MM.1S (cell line): ENCODE results near the gene SLC6A19.

Experiments
- DNase-seq: peaks from one replicate; pipeline ENCODE4 v3.0.0-alpha.2; 2015
- H2AFZ ChIP-seq: fragments of 300-600 bp; sonication (generic); 2 replicates; pipeline ENCODE4 v1.6.0; 2016; ENCODE audit warnings: antibody characterized with exemption, low read length
- H3F3A ChIP-seq: fragments of 300-600 bp; sonication (generic); 2 replicates; pipeline ENCODE4 v1.6.1; 2016; ENCODE audit warnings: mild to moderate bottlenecking, antibody characterized with exemption, low read length, moderate library complexity, mixed read lengths; ENCODE audit not compliant: insufficient read depth
- H3K27ac ChIP-seq: fragments of 300-600 bp; sonication (generic); 2 replicates; pipeline ENCODE4 v1.5.1; 2016; ENCODE audit warnings: mild to moderate bottlenecking, low read length
- H3K27me3 ChIP-seq: fragments of 300-600 bp; sonication (generic); replicated peaks from 2 replicates; pipeline ENCODE4 v1.6.0; 2016; ENCODE audit warnings: low read length; ENCODE audit not compliant: insufficient read depth
- H3K36me3 ChIP-seq: fragments of 300-600 bp; sonication (generic); replicated peaks from 2 replicates; pipeline ENCODE4 v1.6.1; 2016; ENCODE audit warnings: mild to moderate bottlenecking, low read length, mixed read lengths; ENCODE audit not compliant: insufficient read depth
- H3K4me1 ChIP-seq: fragments of 300-600 bp; sonication (generic); 2 replicates; pipeline ENCODE4 v1.6.1; 2016; ENCODE audit warnings: low read length, mixed read lengths
- H3K4me2 ChIP-seq: fragments of 300-600 bp; sonication (generic); 2 replicates; pipeline ENCODE4 v1.6.0; 2016; ENCODE audit warnings: low read depth, low read length
- H3K4me3 ChIP-seq: fragments of 300-600 bp; sonication (generic); 2 replicates; pipeline ENCODE4 v1.5.1; 2016; ENCODE audit warnings: low read length, mixed read lengths
- H3K79me2 ChIP-seq: fragments of 300-600 bp; sonication (generic); 2 replicates; pipeline ENCODE4 v1.6.1; 2016; ENCODE audit warnings: mixed run types, low read length, mixed read lengths
- H3K9ac ChIP-seq: fragments of 300-600 bp; sonication (generic); 2 replicates; pipeline ENCODE4 v1.6.1; 2016; ENCODE audit warnings: low read length, mixed read lengths
- H3K9me2 ChIP-seq: fragments of 300-600 bp; sonication (generic); replicated peaks from 2 replicates; pipeline ENCODE4 v1.6.1; 2016; ENCODE audit warnings: mild to moderate bottlenecking, low read length, mixed read lengths; ENCODE audit not compliant: insufficient read depth
- H3K9me3 ChIP-seq: fragments of 300-600 bp; sonication (generic); replicated peaks from 2 replicates; pipeline ENCODE4 v1.6.1; 2016; ENCODE audit warnings: mild to moderate bottlenecking, low read length, mixed read lengths; ENCODE audit not compliant: insufficient read depth
- H4K20me1 ChIP-seq: fragments of 300-600 bp; sonication (generic); 2 replicates; pipeline ENCODE4 v1.6.1; 2016; ENCODE audit warnings: mild to moderate bottlenecking, low read length, moderate library complexity, mixed read lengths; ENCODE audit not compliant: insufficient read depth
- EZH2 ChIP-seq: fragments of 300-600 bp; sonication (generic); optimal IDR thresholded peaks from 2 replicates; pipeline ENCODE3; 2017; ENCODE audit warnings: low read depth, mild to moderate bottlenecking, antibody characterized with exemption, low read length, mixed read lengths
- EZH2phosphoT487 ChIP-seq: fragments of 300-600 bp; sonication (generic); IDR thresholded peaks from 2 replicates; pipeline ENCODE4 v1.6.1; 2018; ENCODE audit warnings: antibody characterized with exemption, low read length
- TF ChIP-seq, protein P1 (sequence below): fragments of 300-600 bp; sonication (generic); IDR thresholded peaks from 2 replicates; pipeline ENCODE4 v1.5.1; 2016; ENCODE audit warnings: antibody characterized with exemption, low read length, mixed read lengths

Gene SLC6A19

DNA sequence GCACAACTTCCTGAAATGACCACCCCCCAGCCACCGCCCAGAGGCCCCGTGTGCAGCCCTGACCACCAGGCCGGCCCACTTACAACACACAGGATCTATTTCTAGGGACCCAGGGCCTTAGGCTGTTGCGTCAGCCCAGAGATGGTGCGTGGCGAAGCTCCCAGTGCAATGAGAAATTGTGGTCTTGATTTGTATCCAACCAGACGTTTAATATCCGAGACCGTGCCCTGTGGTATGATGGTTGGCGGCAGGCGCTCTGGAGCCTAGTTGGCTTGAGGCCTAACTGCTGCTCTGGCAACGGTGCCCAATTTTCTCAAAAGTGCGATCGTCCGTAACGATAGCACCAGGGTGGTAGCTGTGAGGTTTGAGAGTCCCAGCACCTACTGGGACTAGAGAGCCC, 32.6 kb upstream of the SLC6A19 start:
- Histone ChIP-seq H3K9me3 (no peaks in the 10 kb centered on the region), H3K79me2 (no peaks in the 10 kb centered on the region), H3K4me3 (no peak overlapping the region), H4K20me1 (no peaks in the 10 kb centered on the region), H3K36me3 (no peaks in the 10 kb centered on the region), H3K4me2 (no peak overlapping the region), H2AFZ (no peak overlapping the region; the same call in 1 of the 2 replicates), H3K9ac (no peak overlapping the region), H3K27me3 (no peaks in the 10 kb centered on the region), H3F3A (peaks cover 10% of the 10 kb centered on the region), H3K27ac (no peak overlapping the region), H3K9me2 (no peaks in the 10 kb centered on the region), H3K4me1 (peaks cover 20% of the 10 kb centered on the region)
- TF ChIP-seq EZH2 (no peak), EZH2phosphoT487 (no peak)
- TF ChIP-seq, protein P1, sequence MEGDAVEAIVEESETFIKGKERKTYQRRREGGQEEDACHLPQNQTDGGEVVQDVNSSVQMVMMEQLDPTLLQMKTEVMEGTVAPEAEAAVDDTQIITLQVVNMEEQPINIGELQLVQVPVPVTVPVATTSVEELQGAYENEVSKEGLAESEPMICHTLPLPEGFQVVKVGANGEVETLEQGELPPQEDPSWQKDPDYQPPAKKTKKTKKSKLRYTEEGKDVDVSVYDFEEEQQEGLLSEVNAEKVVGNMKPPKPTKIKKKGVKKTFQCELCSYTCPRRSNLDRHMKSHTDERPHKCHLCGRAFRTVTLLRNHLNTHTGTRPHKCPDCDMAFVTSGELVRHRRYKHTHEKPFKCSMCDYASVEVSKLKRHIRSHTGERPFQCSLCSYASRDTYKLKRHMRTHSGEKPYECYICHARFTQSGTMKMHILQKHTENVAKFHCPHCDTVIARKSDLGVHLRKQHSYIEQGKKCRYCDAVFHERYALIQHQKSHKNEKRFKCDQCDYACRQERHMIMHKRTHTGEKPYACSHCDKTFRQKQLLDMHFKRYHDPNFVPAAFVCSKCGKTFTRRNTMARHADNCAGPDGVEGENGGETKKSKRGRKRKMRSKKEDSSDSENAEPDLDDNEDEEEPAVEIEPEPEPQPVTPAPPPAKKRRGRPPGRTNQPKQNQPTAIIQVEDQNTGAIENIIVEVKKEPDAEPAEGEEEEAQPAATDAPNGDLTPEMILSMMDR = no peak
- no peak for DNase-seq

- Histone ChIP-seq H3F3A (peaks cover 10% of the 10 kb centered on the region), H3K9ac (no peak overlapping the region), H3K36me3 (no peaks in the 10 kb centered on the region), H3K79me2 (no peaks in the 10 kb centered on the region), H3K9me3 (no peaks in the 10 kb centered on the region), H2AFZ (no peak overlapping the region), H3K4me3 (no peak overlapping the region), H3K27me3 (no peaks in the 10 kb centered on the region), H3K4me1 (peaks cover 26% of the 10 kb centered on the region), H3K9me2 (no peaks in the 10 kb centered on the region), H3K4me2 (no peak overlapping the region), H3K27ac (no peak overlapping the region), H4K20me1 (no peaks in the 10 kb centered on the region)
- no peak for DNase-seq
- TF ChIP-seq EZH2phosphoT487 (no peak), EZH2 (no peak)
- TF ChIP-seq, protein P1 = no peak
Measured at GRCh38 chr5:1169211-1170115, 31.9 kb upstream of the SLC6A19 start.

DNA sequence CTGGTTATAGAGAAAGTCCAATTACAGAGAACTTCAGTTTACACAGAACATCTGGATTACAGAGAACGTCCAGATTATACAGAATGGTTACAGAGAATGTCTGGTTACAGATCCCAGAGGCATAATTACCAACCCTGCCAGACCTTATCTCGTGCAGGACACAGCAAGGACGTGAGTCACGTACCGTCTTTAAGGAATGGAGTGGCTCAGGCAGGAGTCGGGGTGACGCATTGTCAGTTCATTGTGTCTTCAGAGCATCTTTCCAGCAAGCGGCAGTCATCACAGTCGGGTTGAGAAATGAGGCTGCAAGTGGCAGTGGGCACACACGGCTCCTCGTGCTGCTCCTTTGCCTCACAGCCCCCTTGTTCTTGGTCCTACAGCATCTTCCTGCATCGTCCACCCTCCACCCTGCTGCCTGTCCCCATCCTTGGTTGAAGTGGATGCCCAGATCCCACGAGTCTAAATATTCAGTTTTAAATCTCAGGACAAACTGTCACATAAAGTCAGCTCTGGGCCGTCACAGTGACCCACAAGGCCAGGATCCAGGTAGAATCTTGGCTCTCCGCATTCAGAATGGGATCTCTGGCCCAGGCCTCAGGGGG, 30.0 kb upstream of the SLC6A19 start:
- no peak overlapping the region for H3K9ac ChIP-seq
- no peaks in the 10 kb centered on the region for H3K27me3 ChIP-seq
- no peaks in the 10 kb centered on the region for H3K9me3 ChIP-seq
- H3F3A ChIP-seq = peaks cover 10% of the 10 kb centered on the region
- no peaks in the 10 kb centered on the region for H3K9me2 ChIP-seq
- H4K20me1 ChIP-seq = no peaks in the 10 kb centered on the region
- H3K4me3 ChIP-seq = no peak overlapping the region
- TF ChIP-seq EZH2 (no peak), EZH2phosphoT487 (no peak)
- TF ChIP-seq, protein P1 = no peak
- H2AFZ ChIP-seq = no peak overlapping the region
- no peak overlapping the region for H3K27ac ChIP-seq
- H3K79me2 ChIP-seq = no peaks in the 10 kb centered on the region
- H3K36me3 ChIP-seq = no peaks in the 10 kb centered on the region
- H3K4me2 ChIP-seq = no peak overlapping the region
- peaks cover 25% of the 10 kb centered on the region for H3K4me1 ChIP-seq
- DNase-seq = no peak
